Measurements from ENCODE around the gene INHBB. TPM values are rescaled to one million over a fixed set of nuclear protein-coding genes. Genes with fewer than 3 reads are reported as not detected.

INHBB gene
- total RNA-seq, 1 experiment from 2014 or later: 0.27 TPM

- no peak overlapping the region for H3K4me3 ChIP-seq (replicated peaks in 1 of 2; ENCODE audit: low read depth in 1 of 2, low read length in 2 of 2)
- ChIA-PET RAD21 (ENCODE audit: low non-redundant PET in 1 of 2, low total read pairs in 2 of 2, uncharacterized antibody in 2 of 2, unreplicated experiment in 2 of 2) (no interaction called here), POLR2A (no interaction called here), CTCF (interaction anchor here (1.1 to 3.3 kb wide), 2 partner anchors 14 to 15 kb away, joined by 3 to 10 read pairs; no protein-coding TSS in a partner anchor)
- no peaks in the 10 kb centered on the region for H3K79me2 ChIP-seq (ENCODE audit: insufficient read depth, low read length)
- DNase-seq (ENCODE audit: low read depth, low spot score) (no peak), ATAC-seq (no peak)
- peaks cover 6 to 7% of the 10 kb centered on the region in 2 experiments; a peak in 2 of 4 replicates for H3K36me3 ChIP-seq (ENCODE audit: control insufficient read depth in 1 of 2, insufficient read depth in 2 of 2, low read length in 2 of 2)
- no peak overlapping the region for H3K27ac ChIP-seq (ENCODE audit: low read depth, low read length)
- no peaks in the 10 kb centered on the region for H3K9me3 ChIP-seq (ENCODE audit: control insufficient read depth in 1 of 2, insufficient read depth in 1 of 2, low read depth in 1 of 2, low read length in 2 of 2)
- H2AFZ ChIP-seq (ENCODE audit: low read depth, low read length, poor library complexity, severe bottlenecking): no peak overlapping the region
- BruUV-seq (replicated peaks): no TSS peak
- no peaks in the 10 kb centered on the region for H3K4me1 ChIP-seq (ENCODE audit: control insufficient read depth in 1 of 2, insufficient read depth in 2 of 2, low read length in 2 of 2)
- H3K27me3 ChIP-seq (ENCODE audit: insufficient read depth, low read length): no peaks in the 10 kb centered on the region
- H3K9ac ChIP-seq (ENCODE audit: low read length): no peak overlapping the region
- H3K9me2 ChIP-seq (ENCODE audit: insufficient read depth): no peaks in the 10 kb centered on the region
- TF ChIP-seq POLR2A (IDR thresholded peaks at IDR 0.05; ENCODE audit: borderline replicate concordance, extremely low read depth, insufficient read depth, insufficient read length) (no peak), EZH2 (IDR thresholded peaks at IDR 0.05) (no peak), FOSL1 (IDR thresholded peaks at IDR 0.05; ENCODE audit: low read depth) (no peak), TCF7L2 (IDR thresholded peaks at IDR 0.05; ENCODE audit: borderline replicate concordance, extremely low read depth, insufficient read depth, insufficient read length) (no peak), YY1 (IDR thresholded peaks at IDR 0.05; ENCODE audit: extremely low read depth, insufficient replicate concordance, low read depth, low read length) (no peak), SP1 (IDR thresholded peaks at IDR 0.05; ENCODE audit: low read depth) (no peak), POLR2AphosphoS5 (IDR thresholded peaks at IDR 0.05; ENCODE audit: low read depth, low read length) (no peak), CTCF (IDR thresholded peaks at IDR 0.05 in 2 of 3, conservative IDR thresholded peaks at IDR 0.05 in 1 of 3; ENCODE audit: borderline replicate concordance in 1 of 3, insufficient read depth in 1 of 3, low read depth in 2 of 3, low read length in 2 of 3) (no peak), SIN3A (IDR thresholded peaks at IDR 0.05; ENCODE audit: low read depth) (no peak), EZH2phosphoT487 (IDR thresholded peaks at IDR 0.05; ENCODE audit: borderline replicate concordance) (no peak), CBX3 (IDR thresholded peaks at IDR 0.05; ENCODE audit: low read depth) (no peak), SRF (IDR thresholded peaks at IDR 0.05; ENCODE audit: low read depth) (no peak), RAD21 (IDR thresholded peaks at IDR 0.05; ENCODE audit: low read depth) (no peak)
- TF ChIP-seq, protein P1, sequence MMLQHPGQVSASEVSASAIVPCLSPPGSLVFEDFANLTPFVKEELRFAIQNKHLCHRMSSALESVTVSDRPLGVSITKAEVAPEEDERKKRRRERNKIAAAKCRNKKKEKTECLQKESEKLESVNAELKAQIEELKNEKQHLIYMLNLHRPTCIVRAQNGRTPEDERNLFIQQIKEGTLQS (IDR thresholded peaks at IDR 0.05): no peak
- TF ChIP-seq, protein P2, sequence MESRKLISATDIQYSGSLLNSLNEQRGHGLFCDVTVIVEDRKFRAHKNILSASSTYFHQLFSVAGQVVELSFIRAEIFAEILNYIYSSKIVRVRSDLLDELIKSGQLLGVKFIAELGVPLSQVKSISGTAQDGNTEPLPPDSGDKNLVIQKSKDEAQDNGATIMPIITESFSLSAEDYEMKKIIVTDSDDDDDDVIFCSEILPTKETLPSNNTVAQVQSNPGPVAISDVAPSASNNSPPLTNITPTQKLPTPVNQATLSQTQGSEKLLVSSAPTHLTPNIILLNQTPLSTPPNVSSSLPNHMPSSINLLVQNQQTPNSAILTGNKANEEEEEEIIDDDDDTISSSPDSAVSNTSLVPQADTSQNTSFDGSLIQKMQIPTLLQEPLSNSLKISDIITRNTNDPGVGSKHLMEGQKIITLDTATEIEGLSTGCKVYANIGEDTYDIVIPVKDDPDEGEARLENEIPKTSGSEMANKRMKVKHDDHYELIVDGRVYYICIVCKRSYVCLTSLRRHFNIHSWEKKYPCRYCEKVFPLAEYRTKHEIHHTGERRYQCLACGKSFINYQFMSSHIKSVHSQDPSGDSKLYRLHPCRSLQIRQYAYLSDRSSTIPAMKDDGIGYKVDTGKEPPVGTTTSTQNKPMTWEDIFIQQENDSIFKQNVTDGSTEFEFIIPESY (IDR thresholded peaks at IDR 0.05; ENCODE audit: extremely low read depth, insufficient replicate concordance, low read length): no peak
- intact Hi-C loops (cut with micrococcal nuclease): no loop called here
- no peak overlapping the region for H3K4me2 ChIP-seq (ENCODE audit: low read length)
- H4K20me1 ChIP-seq (ENCODE audit: insufficient read depth): no peaks in the 10 kb centered on the region
These were observed 47.6 kb upstream of the INHBB start for GRCh38 chr2:120298173-120298835.

All from HCT116 (cell line).